ENCODE data around the gene PDP2. TPM values are rescaled to one million over a fixed set of nuclear protein-coding genes. Genes with fewer than 3 reads are reported as not detected.

PDP2 gene
- total RNA-seq, 4 donors from 2014 or later: 4.9 to 36.2 (median 11.5) TPM

GRCh38 chr16:66924527-66925321 is 44.4 kb downstream of the PDP2 start:
- peak; percentile 67 for DNase-seq
- peak overlapping the region; percentile 29 to 55 (median 41) for H3K4me3 ChIP-seq
- TF ChIP-seq CTCF (IDR thresholded peaks at IDR 0.05): peak; percentile 42 to 68 (median 44)
- TF ChIP-seq EP300 (IDR thresholded peaks at IDR 0.05; ENCODE audit: low read depth): no peak
- no peak for TF ChIP-seq POLR2AphosphoS5 (IDR thresholded peaks at IDR 0.05)
- TF ChIP-seq POLR2A (IDR thresholded peaks at IDR 0.05): no peak
- peak overlapping the region; percentile 59 to 84 (median 76) for H3K27ac ChIP-seq
- H3K27me3 ChIP-seq: peaks cover 16% of the 10 kb centered on the region
- 14 to 48% methylated on average over 5 to 27 of the region's 72 CpGs for WGBS, 2 donors (ENCODE audit: low coverage in 1 of 2)
- H3K36me3 ChIP-seq: no peaks in the 10 kb centered on the region
- H3K4me1 ChIP-seq: peaks cover 4 to 38% (median 26%) of the 10 kb centered on the region in 4 donors
- H3K9me3 ChIP-seq: no peaks in the 10 kb centered on the region
- in situ Hi-C loops (cut with MboI; ENCODE audit: low pct_ligation_motif_present in 1 of 4, low pct_unique_long_range_greater_than_20kb in 1 of 4, low sequenced_read_pairs in 3 of 4) (no loop called here), intact Hi-C loops (cut with DNase I; ENCODE audit: low total_unique reads) (no loop called here)

GRCh38 chr16:66925322-66925840 is 45.1 kb downstream of the PDP2 start, which contains the start of gene RRAD:
Gene RRAD, minus strand, starts transcription at chr16:66925535. Its CDS starts 356 bp downstream, at chr16:66925179.
- peaks cover 16% of the 10 kb centered on the region for H3K27me3 ChIP-seq
- H3K9me3 ChIP-seq: no peaks in the 10 kb centered on the region
- intact Hi-C loops (cut with DNase I; ENCODE audit: low total_unique reads): no loop called here
- 10% methylated on average over 26 of the region's 42 CpGs; no CpG with 5 or more reads in 1 of the 2 donors for WGBS, 2 donors (ENCODE audit: low coverage in 1 of 2)
- H3K36me3 ChIP-seq: no peaks in the 10 kb centered on the region
- TF ChIP-seq POLR2A (IDR thresholded peaks at IDR 0.05) (no peak), EP300 (IDR thresholded peaks at IDR 0.05; ENCODE audit: low read depth) (no peak), CTCF (IDR thresholded peaks at IDR 0.05) (no peak), POLR2AphosphoS5 (IDR thresholded peaks at IDR 0.05) (peak; percentile 54 to 63 (median 57))
- in situ Hi-C loops (cut with MboI; ENCODE audit: low pct_ligation_motif_present in 1 of 4, low pct_unique_long_range_greater_than_20kb in 1 of 4, low sequenced_read_pairs in 3 of 4): no loop called here
- H3K4me1 ChIP-seq: peaks cover 4 to 38% (median 26%) of the 10 kb centered on the region in 4 donors
- peak within 1 kb of the TSS; percentile 29 to 55 (median 41) for H3K4me3 ChIP-seq
- H3K27ac ChIP-seq: peak within 1 kb of the TSS; percentile 59 to 84 (median 76)
- DNase-seq: peak; percentile 56

- intact Hi-C loops (cut with DNase I; ENCODE audit: low total_unique reads) (no loop called here), in situ Hi-C loops (cut with MboI; ENCODE audit: low pct_ligation_motif_present in 1 of 4, low pct_unique_long_range_greater_than_20kb in 1 of 4, low sequenced_read_pairs in 3 of 4) (no loop called here)
- H3K27me3 ChIP-seq: peaks cover 16% of the 10 kb centered on the region
- 59% methylated on average over 5 of the region's 5 CpGs; no CpG with 5 or more reads in 1 of the 2 donors for WGBS, 2 donors (ENCODE audit: low coverage in 1 of 2)
- no peaks in the 10 kb centered on the region for H3K9me3 ChIP-seq
- H3K4me3 ChIP-seq: no peak overlapping the region
- TF ChIP-seq POLR2A (IDR thresholded peaks at IDR 0.05): no peak
- no peak for TF ChIP-seq CTCF (IDR thresholded peaks at IDR 0.05)
- no peak for TF ChIP-seq POLR2AphosphoS5 (IDR thresholded peaks at IDR 0.05)
- no peak for TF ChIP-seq EP300 (IDR thresholded peaks at IDR 0.05; ENCODE audit: low read depth)
- H3K27ac ChIP-seq: peak overlapping the region; percentile 59 to 84 (median 76)
- DNase-seq: no peak
- H3K36me3 ChIP-seq: no peaks in the 10 kb centered on the region
- peaks cover 4 to 38% (median 26%) of the 10 kb centered on the region in 4 donors for H3K4me1 ChIP-seq
Observed at GRCh38 chr16:66926171-66926947, 46.0 kb downstream of the PDP2 start.

Data from transverse colon (tissue), 4 donors.